Ramos (cell line): Measurements from ENCODE around the gene WFIKKN1.

Experiments
- in situ Hi-C: fragments of 300-500 bp; cut with MboI; formaldehyde crosslinking; loops from one replicate; pipeline ENCODE4 v1.14.3; 2022; ENCODE audit warnings: low sequenced_read_pairs; ENCODE audit not compliant: unreplicated experiment

Gene WFIKKN1

DNA sequence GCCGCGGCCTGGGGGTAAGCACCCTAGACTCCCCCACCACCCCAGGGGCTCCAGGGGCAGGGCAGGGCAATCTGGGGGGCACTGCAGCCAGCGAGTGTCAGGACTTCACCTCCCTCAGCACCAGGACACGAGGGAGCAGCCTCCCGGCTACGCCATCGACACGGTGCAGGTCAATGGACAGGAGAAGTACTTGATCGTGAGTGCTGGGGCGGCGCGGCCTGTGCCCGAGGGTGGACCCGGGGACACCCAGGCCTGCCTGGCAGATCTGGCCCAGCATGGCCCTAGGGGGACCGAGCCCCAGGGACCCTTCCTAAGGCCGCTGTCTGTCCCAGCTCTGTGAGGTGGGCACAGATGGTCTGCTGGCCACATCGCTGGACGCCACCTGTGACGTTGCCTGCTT is 41.6 kb downstream of the WFIKKN1 start:
- in situ Hi-C loops, result no loop called here

DNA sequence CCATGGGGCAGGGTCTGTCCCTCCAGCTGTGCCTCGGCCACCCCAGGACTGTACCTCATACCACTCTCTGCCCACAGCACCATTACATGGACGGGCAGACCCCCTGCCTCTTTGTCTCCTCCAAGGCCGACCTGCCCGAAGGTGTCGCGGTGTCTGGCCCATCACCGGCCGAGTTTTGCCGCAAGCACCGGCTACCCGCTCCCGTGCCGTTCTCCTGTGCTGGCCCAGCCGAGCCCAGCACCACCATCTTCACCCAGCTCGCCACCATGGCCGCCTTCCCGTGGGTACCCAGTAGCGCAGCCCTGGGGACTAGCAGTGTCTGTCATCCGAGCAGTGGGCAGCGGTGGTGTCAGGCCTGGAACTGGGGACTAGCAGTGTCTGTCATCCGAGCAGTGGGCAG is 42.1 kb downstream of the WFIKKN1 start:
- in situ Hi-C loops, result no loop called here

DNA sequence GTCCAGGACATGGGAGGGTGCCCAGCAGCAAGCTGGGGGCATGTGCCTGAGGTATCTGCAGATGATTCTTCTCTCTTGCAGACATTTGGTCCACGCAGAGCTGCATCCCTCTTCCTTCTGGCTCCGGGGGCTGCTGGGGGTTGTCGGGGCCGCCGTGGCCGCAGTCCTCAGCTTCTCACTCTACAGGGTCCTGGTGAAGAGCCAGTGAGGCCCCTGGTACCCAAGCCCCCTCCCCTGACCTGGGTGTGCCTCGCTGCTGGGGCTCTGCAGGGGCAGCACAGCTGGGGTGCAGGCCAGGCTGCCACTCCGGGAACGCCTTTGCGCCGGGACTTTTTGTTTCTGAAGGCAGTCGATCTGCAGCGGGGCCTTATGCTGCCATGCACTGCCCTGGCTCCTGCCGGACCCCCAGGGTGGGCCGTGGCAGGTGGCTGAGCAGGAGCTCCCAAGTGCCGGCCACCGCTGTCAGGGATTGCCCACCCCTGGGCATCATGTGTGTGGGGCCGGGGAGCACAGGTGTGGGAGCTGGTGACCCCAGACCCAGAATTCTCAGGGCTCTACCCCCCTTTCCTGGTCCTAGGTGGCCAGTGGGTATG is 42.7 kb downstream of the WFIKKN1 start:
- in situ Hi-C loops, result no loop called here

DNA sequence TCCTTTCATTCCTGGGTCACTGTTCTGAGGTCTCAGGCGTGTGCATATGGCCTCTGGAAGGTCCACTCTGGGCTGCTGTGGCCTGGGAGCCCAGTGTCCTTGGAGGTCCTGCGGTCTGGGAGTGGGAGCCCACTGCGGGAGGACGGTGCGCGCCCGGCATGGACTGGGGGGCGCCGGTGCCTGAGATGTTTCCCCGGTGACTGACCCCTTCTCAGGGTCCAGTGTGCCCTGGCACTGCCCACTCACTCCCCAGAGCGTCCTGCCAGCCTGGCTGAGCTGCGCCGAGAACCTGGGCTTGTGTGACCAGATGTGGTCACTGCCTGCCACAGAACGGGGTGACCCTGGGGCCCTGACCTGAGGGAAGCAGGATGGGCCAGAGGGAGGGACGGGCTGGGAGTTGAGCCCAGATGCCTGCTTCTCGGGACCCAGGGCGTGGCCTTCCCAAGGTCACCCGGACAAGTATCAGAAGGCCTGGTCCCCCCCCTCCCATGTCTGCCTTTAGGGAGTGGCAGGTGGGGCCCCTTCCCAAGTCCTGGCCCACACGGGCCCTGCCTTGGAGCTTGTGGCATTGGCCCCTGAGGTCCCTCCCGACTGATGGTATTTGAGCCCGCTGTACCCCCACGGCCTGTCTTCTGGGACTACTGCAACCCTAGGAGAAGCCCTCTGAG is 43.6 kb downstream of the WFIKKN1 start:
- in situ Hi-C loops, result no loop called here

DNA sequence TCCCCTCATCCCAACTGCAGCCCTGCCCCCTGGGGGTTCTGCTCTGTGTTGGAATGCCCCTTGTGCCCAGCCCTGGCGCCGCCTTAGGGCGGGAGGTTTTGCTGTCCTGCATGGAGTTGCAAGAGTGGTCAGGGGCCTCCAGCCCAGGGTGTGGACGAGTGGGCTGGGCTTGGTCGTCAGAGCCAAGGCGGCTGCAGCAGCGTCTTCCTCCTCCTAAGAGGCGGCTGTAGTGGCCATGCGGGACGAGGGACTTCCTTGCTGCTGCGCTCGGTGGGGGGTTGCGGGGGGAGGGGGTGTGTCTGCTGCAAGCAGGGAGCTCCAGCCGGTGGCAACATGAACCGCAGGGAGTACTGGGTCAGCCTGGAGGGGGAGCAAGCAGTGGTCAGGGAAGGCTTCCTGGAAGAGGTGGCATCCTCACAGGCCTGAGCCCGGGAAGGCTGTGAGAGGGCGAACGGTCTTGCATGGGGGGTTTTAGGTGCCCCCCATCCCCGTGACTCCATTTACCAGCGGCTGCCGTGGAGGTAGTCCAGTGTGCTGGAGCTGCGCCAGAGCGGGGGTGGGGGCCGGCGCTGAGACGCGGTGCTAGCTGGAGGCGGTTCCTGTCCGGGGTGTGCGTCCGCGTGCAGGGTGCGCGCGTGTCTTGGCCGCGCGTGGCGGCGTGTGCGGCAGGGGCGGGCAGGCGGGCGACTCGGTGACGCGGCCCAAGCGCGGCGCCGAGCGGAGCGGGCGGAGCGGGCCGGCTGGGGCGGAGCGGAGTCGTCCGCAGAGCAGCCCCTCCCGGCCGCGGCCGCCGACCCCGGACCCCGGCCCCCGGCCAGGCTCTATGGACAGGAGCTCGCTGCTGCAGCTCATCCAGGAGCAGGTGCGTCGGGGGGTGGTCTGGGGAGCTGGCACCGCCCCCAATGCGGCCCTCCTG is 44.4 kb downstream of the WFIKKN1 start, which contains the start of gene RHBDL1:
TSS of gene RHBDL1 (plus strand) at position 704 of the 916 bp plus-strand sequence. CDS start at position 824, 120 bp downstream.
- in situ Hi-C loops, result no loop called here

DNA sequence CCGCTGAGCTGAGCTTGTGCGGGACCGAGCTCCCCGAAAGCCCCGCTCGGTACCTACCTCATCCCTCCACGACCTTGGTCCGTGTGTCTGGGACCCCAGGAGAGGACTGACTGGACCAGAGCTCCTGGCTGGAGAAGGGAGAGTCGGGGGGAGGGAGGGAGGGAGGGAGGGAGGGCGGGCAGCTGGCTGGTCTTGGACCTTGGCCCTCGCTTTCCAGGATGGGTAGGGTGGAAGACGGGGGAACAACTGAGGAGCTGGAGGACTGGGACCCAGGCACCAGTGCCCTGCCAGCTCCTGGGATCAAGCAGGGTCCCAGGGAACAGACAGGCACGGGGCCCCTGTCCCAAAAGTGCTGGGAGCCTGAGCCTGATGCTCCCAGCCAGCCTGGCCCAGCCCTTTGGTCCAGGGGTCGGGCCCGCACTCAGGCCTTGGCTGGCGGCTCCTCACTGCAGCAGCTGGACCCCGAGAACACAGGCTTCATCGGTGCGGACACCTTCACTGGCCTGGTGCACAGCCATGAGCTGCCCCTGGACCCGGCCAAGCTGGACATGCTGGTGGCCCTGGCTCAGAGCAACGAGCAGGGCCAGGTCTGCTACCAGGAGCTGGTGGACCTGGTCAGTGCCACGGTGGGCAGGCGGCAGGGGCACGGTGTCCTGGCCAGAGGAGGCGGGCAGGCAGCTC is 45.2 kb downstream of the WFIKKN1 start:
- in situ Hi-C loops, result no loop called here

DNA sequence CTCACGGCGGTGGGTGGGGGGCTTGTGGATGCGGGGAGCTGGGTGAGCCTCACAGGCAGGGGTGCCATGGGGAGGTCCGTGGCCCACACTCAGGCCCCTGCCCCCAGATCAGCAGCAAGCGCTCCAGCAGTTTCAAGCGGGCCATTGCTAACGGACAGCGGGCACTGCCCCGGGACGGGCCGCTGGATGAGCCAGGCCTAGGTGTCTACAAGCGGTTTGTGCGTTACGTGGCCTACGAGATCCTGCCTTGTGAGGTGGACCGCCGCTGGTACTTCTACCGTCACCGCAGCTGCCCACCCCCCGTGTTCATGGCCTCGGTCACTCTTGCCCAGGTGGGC is 45.7 kb downstream of the WFIKKN1 start:
- in situ Hi-C loops, result no loop called here

DNA sequence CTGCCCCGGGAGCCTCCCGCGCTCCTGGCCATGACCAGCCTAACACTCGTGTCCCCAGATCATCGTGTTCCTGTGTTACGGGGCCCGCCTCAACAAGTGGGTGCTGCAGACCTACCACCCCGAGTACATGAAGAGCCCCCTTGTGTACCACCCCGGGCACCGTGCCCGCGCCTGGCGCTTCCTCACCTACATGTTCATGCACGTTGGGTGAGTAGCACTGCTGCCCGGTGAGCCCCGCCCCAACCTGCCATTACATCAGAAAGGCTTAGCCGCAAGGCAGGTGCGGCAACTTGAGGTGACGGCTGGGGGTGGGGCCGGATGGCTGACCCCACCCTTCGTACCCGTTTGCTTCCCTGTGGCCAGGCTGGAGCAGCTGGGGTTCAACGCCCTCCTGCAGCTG is 46.1 kb downstream of the WFIKKN1 start:
- in situ Hi-C loops, result no loop called here

DNA sequence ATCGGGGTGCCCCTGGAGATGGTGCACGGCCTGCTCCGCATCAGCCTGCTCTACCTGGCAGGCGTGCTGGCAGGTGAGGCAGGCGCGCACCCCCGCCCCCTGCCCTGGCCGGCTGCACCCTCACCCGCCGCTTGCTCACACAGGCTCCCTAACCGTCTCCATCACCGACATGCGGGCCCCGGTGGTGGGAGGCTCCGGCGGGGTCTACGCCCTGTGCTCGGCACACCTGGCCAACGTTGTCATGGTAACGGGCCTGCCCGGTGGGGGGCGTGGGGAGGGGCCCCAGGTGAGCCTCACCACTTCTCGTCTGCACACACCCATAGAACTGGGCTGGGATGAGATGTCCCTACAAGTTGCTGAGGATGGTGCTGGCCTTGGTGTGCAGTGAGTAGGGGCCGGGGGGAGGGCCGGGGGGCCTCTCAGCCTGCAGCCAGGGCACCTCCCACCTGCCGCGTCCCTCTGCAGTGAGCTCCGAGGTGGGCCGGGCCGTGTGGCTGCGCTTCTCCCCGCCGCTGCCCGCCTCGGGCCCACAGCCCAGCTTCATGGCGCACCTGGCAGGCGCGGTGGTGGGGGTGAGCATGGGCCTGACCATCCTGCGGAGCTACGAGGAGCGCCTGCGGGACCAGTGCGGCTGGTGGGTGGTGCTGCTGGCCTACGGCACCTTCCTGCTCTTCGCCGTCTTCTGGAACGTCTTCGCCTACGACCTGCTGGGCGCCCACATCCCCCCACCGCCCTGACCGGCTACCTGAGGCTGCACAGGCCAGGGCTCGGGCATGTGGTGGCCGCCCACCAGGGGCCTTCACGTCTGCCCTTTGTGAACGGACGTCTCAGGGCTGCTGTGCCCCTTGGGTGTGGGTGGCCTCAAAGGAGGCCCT is 46.8 kb downstream of the WFIKKN1 start:
- in situ Hi-C loops, result no loop called here

DNA sequence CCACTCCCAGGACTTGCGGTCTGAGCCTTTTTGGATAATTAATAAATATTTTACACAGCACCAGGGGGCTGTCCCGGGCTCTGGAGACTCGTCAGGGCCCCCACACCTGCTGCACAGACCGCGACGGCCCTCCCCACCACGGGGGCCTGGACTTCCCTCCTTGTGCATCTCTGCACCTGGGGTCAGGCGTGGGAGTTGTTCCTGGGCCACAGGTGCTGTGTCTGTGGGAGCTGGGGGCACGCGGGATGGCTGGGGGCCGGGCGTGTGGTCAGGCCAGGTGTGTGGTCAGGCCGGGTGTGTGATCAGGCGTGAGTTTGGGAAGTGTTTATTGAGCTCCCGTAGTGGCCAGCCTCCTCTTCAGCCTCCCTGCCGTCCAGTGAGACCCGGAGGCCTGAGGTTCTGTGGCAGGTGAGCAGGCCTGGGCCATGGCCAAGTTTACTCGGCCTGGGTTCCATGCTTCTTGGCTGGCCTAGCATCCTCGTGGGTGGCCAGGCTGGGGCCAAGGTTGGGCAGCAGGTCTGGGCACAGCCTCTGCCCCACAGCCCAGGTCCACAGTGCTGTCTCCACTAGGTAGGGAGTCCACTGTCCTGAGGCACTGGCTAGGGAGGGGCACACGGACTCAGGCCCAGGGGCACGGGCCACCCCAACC is 47.5 kb downstream of the WFIKKN1 start:
- in situ Hi-C loops, result no loop called here

DNA sequence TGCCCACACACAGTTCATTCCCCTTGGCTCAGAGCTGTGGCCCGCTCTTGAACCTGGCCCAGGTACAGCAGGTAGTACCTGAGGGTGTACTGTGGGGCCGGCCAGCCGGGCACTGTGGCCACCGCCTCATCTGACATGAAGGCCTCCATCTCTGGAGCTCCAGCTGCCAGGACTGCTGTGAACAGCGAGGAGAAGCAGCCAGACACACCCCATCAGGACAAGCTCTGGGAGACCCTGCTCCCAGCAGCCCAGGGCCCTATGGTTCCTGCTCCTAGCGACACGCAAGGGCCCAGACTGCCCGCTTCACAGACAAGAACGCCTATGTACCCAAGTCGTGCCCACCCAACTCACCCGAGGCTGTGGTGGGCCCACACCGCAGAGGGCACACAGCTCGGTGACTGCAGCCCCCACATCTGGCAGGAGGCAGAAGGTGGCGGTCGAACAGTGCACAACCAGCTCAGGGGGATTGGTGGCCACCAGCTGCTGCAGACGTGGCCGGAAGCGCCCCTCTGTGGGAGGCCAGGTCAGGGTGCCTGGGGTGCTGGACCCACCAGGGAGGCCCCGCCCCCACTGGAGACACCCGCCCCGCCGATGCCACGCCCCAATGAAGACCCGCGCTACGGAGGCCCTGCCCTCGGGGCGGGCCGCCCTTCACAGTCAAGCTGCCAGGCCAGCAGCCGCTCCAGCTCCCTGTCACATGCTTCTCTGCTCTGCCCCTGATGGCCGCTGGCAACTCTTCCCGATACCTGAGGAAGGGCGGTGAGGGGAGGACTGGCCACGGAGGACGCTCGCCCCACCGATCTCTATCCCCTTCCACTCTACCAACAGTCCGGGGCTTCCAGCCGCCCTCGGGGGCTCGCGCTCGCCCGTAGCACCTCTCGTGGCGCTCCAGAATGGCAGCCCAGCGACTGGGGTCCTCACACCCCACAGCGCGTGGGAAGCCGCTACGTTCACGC is 48.4 kb downstream of the WFIKKN1 start:
- in situ Hi-C loops, result no loop called here

DNA sequence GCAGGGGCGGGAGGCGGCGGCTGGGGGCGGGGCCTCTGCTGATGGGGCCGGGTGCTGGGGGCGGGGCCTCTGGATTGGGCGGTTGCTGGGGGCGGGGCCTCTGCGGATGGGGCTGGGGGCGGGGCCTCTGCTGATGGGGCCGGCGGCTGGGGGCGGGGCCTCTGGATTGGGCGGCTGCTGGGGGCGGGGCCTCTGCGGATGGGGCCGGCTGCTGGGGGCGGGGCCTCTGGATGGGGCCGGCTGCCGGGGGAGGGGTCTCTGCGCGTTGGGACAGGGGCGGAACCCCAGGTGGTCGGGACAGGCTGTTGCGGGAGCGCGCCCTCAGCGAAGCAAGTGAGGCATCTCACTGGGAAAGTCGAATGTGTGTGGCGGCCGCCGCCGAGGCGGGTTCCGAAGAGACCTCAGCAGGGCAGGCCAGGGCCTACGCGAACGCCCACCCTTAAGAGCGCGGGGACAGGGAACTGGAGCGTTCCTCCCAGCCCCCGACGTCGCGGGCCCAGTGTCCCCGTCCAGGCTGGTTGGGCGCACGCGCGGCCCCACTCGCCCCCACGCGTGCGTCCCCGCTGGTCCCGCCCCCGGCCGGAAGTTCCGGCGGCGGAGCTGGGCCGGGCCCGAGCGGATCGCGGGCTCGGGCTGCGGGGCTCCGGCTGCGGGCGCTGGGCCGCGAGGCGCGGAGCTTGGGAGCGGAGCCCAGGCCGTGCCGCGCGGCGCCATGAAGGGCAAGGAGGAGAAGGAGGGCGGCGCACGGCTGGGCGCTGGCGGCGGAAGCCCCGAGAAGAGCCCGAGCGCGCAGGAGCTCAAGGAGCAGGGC is 49.2 kb downstream of the WFIKKN1 start, which contains the start of gene STUB1:
TSS of gene STUB1 (plus strand) at position 597 of the 811 bp plus-strand sequence. CDS start at position 713, 116 bp downstream.
- in situ Hi-C loops, result no loop called here

DNA sequence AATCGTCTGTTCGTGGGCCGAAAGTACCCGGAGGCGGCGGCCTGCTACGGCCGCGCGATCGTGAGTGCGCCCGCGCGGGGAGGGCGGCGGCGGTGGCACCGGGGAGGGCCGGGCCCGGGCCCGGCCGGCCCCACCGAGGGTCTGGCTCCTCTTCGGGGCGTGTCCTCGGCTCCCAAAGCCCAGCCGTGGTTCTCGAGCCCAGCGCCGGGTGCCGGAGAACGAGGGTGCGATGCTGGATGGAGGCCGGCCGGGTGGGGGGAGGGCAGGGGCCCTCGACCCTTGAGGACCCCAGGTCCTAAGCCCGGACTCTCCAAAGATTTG is 49.8 kb downstream of the WFIKKN1 start:
- in situ Hi-C loops, result no loop called here

DNA sequence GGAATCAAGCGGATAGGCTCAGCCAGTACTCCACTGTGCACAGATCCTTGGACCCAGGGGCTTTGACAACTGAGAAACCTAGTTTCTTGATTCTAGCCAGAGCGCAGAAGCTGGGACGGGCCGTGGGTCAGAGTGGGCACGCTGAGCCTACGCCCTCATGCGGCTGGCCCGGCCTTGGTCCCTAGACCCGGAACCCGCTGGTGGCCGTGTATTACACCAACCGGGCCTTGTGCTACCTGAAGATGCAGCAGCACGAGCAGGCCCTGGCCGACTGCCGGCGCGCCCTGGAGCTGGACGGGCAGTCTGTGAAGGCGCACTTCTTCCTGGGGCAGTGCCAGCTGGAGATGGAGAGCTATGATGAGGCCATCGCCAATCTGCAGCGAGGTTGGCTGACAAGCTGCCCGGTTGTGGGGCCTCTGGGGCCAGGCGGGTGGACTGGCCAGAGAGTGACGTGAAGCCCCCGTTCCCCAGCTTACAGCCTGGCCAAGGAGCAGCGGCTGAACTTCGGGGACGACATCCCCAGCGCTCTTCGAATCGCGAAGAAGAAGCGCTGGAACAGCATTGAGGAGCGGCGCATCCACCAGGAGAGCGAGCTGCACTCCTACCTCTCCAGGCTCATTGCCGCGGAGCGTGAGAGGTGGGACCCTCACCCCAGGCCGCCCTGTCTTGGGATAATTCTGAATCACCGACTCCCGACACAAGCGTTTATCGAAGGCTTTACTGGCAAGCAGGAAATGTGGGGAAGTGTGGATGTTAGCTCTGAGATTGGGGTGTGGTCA is 50.4 kb downstream of the WFIKKN1 start:
- in situ Hi-C loops, result no loop called here

DNA sequence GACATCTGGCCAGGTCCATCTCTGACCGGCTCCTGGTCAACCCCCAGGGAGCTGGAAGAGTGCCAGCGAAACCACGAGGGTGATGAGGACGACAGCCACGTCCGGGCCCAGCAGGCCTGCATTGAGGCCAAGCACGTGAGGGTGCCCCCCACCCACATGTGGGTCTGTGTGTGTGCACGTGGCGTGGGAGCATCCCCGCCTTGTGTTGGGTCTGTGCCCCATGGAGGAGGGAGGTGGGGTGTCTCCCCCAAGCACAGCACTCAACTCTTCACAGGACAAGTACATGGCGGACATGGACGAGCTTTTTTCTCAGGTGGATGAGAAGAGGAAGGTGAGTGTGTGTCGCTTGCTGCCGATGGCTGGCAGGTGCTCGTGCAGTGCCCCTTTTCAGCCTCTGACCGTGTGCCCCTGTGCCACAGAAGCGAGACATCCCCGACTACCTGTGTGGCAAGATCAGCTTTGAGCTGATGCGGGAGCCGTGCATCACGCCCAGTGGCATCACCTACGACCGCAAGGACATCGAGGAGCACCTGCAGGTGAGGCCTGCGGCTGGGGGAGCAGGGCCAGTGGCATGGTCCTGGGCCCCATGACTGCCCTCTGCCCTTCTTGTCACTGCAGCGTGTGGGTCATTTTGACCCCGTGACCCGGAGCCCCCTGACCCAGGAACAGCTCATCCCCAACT is 51.1 kb downstream of the WFIKKN1 start:
- in situ Hi-C loops, result no loop called here
